H9 (cell line): ENCODE data around the gene CYP2A7. TPM values are rescaled to one million over a fixed set of nuclear protein-coding genes. Genes with fewer than 3 reads are reported as not detected.
"Not testable (repeated sequence)": the region's sequence is repeated elsewhere in the genome, so short reads cannot be mapped to it uniquely, and the experiment has no call there.

Source experiments
- DNase-seq: peaks from one replicate; pipeline ENCODE4 v3.0.0-alpha.2; 2017
- H2AFZ ChIP-seq: one replicate; pipeline ENCODE4 v1.6.1; 2013; ENCODE audit warnings: mild to moderate bottlenecking, low read length, control low read depth, moderate library complexity
- H2AK5ac ChIP-seq: 2 replicates; pipeline ENCODE4 v1.6.1; 2013; ENCODE audit warnings: low read length, control low read depth, mixed read lengths; ENCODE audit not compliant: insufficient read length
- H2BK120ac ChIP-seq: one replicate; pipeline ENCODE4 v1.6.1; 2013; ENCODE audit warnings: low read depth, mild to moderate bottlenecking, low read length, control low read depth, inconsistent platforms; ENCODE audit not compliant: poor library complexity, severe bottlenecking
- H2BK12ac ChIP-seq: 2 replicates; pipeline ENCODE4 v1.6.1; 2013; ENCODE audit warnings: low read length, control low read depth, mixed read lengths, low read depth; ENCODE audit not compliant: insufficient read length
- H2BK15ac ChIP-seq: 2 replicates; pipeline ENCODE4 v1.6.1; 2013; ENCODE audit warnings: low read depth, low read length, control low read depth
- H2BK20ac ChIP-seq: one replicate; pipeline ENCODE4 v1.6.1; 2013; ENCODE audit warnings: low read depth, mild to moderate bottlenecking, low read length, control low read depth, inconsistent platforms; ENCODE audit not compliant: poor library complexity, severe bottlenecking
- H2BK5ac ChIP-seq: 2 replicates; pipeline ENCODE4 v1.6.1; 2013; ENCODE audit warnings: low read length, control low read depth, mixed read lengths; ENCODE audit not compliant: insufficient read length
- H3K14ac ChIP-seq: 2 replicates; pipeline ENCODE4 v1.6.1; 2013; ENCODE audit warnings: low read length, control low read depth; ENCODE audit not compliant: insufficient read depth
- H3K18ac ChIP-seq: 2 replicates; pipeline ENCODE4 v1.6.1; 2013; ENCODE audit warnings: low read depth, mild to moderate bottlenecking, mixed read lengths, low read length, control low read depth; ENCODE audit not compliant: insufficient read length
- H3K23ac ChIP-seq: 2 replicates; pipeline ENCODE4 v1.6.1; 2013; ENCODE audit warnings: low read length, control low read depth, mixed read lengths, low read depth; ENCODE audit not compliant: insufficient read length
- H3K23me2 ChIP-seq: 2 replicates; pipeline ENCODE4 v1.6.1; 2013; ENCODE audit warnings: low read depth, mild to moderate bottlenecking, mixed read lengths, low read length, control low read depth; ENCODE audit not compliant: insufficient read length, poor library complexity, severe bottlenecking
- H3K27ac ChIP-seq: 2 replicates; pipeline ENCODE4 v1.5.1; 2013; ENCODE audit warnings: low read length, control low read depth, mixed read lengths, low read depth; ENCODE audit not compliant: insufficient read length
- H3K27me3 ChIP-seq: 2 replicates; pipeline ENCODE4 v1.6.1; 2013; ENCODE audit warnings: low read length, control low read depth, inconsistent platforms; ENCODE audit not compliant: insufficient read depth
- H3K4ac ChIP-seq: 2 replicates; pipeline ENCODE4 v1.6.1; 2013; ENCODE audit warnings: low read depth, mild to moderate bottlenecking, control low read depth, inconsistent platforms, low read length, moderate library complexity
- H3K4me1 ChIP-seq: 2 replicates; pipeline ENCODE4 v1.6.1; 2013; ENCODE audit warnings: low read length, control low read depth, inconsistent platforms; ENCODE audit not compliant: insufficient read depth
- H3K4me2 ChIP-seq: 2 replicates; pipeline ENCODE4 v1.6.1; 2013; ENCODE audit warnings: low read length, control low read depth, mixed read lengths; ENCODE audit not compliant: insufficient read length, insufficient read depth
- H3K56ac ChIP-seq: 2 replicates; pipeline ENCODE4 v1.6.1; 2013; ENCODE audit warnings: low read depth, mild to moderate bottlenecking, mixed read lengths, low read length, control low read depth; ENCODE audit not compliant: insufficient read length
- H3K79me1 ChIP-seq: 2 replicates; pipeline ENCODE4 v1.6.1; 2013; ENCODE audit warnings: low read depth, mild to moderate bottlenecking, moderate library complexity, low read length, control low read depth, inconsistent platforms; ENCODE audit not compliant: insufficient read depth, poor library complexity, severe bottlenecking
- H3K79me2 ChIP-seq: 2 replicates; pipeline ENCODE4 v1.6.1; 2013; ENCODE audit warnings: low read length, control low read depth, inconsistent platforms; ENCODE audit not compliant: insufficient read depth
- H3K9ac ChIP-seq: 2 replicates; pipeline ENCODE4 v1.6.1; 2013; ENCODE audit warnings: low read length, control low read depth, mixed read lengths; ENCODE audit not compliant: insufficient read length; ENCODE audit errors: extremely low read depth
- H3K9me3 ChIP-seq: one replicate; pipeline ENCODE4 v1.6.1; 2013; ENCODE audit warnings: low read depth, low read length, inconsistent platforms; ENCODE audit not compliant: control insufficient read depth
- H3T11ph ChIP-seq: one replicate; pipeline ENCODE4 v1.6.1; 2013; ENCODE audit warnings: mild to moderate bottlenecking, low read length, control low read depth, inconsistent platforms
- H4K20me1 ChIP-seq: one replicate; pipeline ENCODE4 v1.6.1; 2013; ENCODE audit not compliant: control insufficient read depth, insufficient read length, insufficient read depth
- H4K5ac ChIP-seq: 2 replicates; pipeline ENCODE4 v1.6.1; 2013; ENCODE audit warnings: low read depth, mild to moderate bottlenecking, mixed read lengths, low read length, control low read depth; ENCODE audit not compliant: insufficient read length
- H4K8ac ChIP-seq: replicated peaks from 2 replicates; pipeline ENCODE4 v1.6.1; 2013; ENCODE audit warnings: low read length, control low read depth, mixed read lengths, low read depth; ENCODE audit not compliant: insufficient read length
- H4K91ac ChIP-seq: 2 replicates; pipeline ENCODE4 v1.6.1; 2013; ENCODE audit warnings: low read depth, mild to moderate bottlenecking, moderate library complexity, mixed read lengths, low read length, control low read depth; ENCODE audit not compliant: insufficient read length
- H3K27ac Mint-ChIP-seq, 3 experiments: 2 replicates in 2 of 3; 3 replicates in 1 of 3; pipeline ENCODE4 v1.8.0; 2020 to 2021; ENCODE audit warnings: mixed read lengths in 3 of 3, mild to moderate bottlenecking in 1 of 3, moderate library complexity in 1 of 3
- H3K27me3 Mint-ChIP-seq: 2 replicates; pipeline ENCODE4 v1.8.0; 2021; ENCODE audit warnings: low read depth, mild to moderate bottlenecking, moderate library complexity, mixed read lengths
- H3K36me3 Mint-ChIP-seq, 3 experiments: 2 replicates in 2 of 3; 3 replicates in 1 of 3; pipeline ENCODE4 v1.8.0; 2020 to 2021; ENCODE audit warnings: low read depth in 3 of 3, mixed read lengths in 3 of 3; ENCODE audit not compliant: insufficient read depth in 1 of 3
- H3K4me1 Mint-ChIP-seq, 2 experiments: 2 replicates each; pipeline ENCODE4 v1.8.0; 2020; ENCODE audit warnings: mixed read lengths in 2 of 2
- H3K4me3 Mint-ChIP-seq, 2 experiments: 2 replicates in 1 of 2; 3 replicates in 1 of 2; pipeline ENCODE4 v1.8.0; 2020 to 2021; ENCODE audit warnings: mild to moderate bottlenecking in 2 of 2, mixed read lengths in 2 of 2, moderate library complexity in 1 of 2
- H3K9me3 Mint-ChIP-seq, 2 experiments: 2 replicates in 1 of 2; 3 replicates in 1 of 2; pipeline ENCODE4 v1.8.0; 2020; ENCODE audit warnings: mild to moderate bottlenecking in 2 of 2, mixed read lengths in 2 of 2, moderate library complexity in 1 of 2
- WGBS: extraction: QIAGEN DNeasy Blood & Tissue Kit; methylation state at CpG from one replicate; pipeline ENCODE4 v1.1.7; 2013; ENCODE audit warnings: missing lambda C conversion rate, low lambda C conversion rate, mixed read lengths; ENCODE audit not compliant: insufficient read length; ENCODE audit errors: extremely low coverage; 5-methylcytosine and 5-hydroxymethylcytosine counted together
- total RNA-seq: library from RNA; stranded (reverse); gene quantifications from 2 replicates; pipeline ENCODE4 v1.2.1, GENCODE V29; 2021
- TF ChIP-seq, protein P1 (sequence below): fragments of 200-600 bp; sonication (generic); conservative IDR thresholded peaks from 3 replicates; pipeline ENCODE4 v1.8.0; 2021; ENCODE audit warnings: antibody characterized with exemption, mild to moderate bottlenecking

CYP2A7 gene
- total RNA-seq, 1 experiment from 2014 or later = not detected

DNA sequence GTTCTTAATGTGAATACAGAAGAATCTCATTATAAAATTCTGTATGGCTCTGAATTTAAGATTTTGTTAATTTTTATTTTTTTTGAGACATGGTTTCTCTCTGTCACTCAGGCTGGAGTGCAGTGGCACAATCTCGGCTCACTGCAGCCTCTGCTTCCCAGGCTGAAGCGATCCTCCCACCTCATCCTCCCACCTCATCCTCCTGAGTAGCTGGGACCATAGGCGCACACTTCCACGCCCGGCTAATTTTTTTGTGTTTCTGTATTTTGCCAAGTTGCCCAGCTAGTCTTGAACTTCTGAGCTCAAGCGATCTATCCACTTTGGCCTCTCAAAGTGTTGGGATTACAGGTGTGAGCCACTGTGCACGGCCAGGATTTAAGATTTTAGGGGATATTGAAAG lies 14.3 kb downstream of the CYP2A7 start:
- no peak overlapping the region for H3K4me2 ChIP-seq
- H3K9me3 ChIP-seq = no peaks in the 10 kb centered on the region
- no peak overlapping the region for H3K18ac ChIP-seq
- H2BK15ac ChIP-seq = no peak overlapping the region
- H3K23ac ChIP-seq = no peak overlapping the region
- H4K5ac ChIP-seq = no peak overlapping the region
- H2BK20ac ChIP-seq = no peak overlapping the region
- H2AK5ac ChIP-seq = no peak overlapping the region
- no CpG with 5 or more reads among the region's 7 CpGs for WGBS
- H3K9ac ChIP-seq = no peak overlapping the region
- no peaks in the 10 kb centered on the region for H3K4me1 ChIP-seq
- no peaks in the 10 kb centered on the region for H3K4me1 Mint-ChIP-seq
- no peak overlapping the region for H3K4ac ChIP-seq
- no peak overlapping the region for H2AFZ ChIP-seq
- no peak overlapping the region for H3T11ph ChIP-seq
- no peaks in the 10 kb centered on the region for H4K20me1 ChIP-seq
- no peak overlapping the region for H3K56ac ChIP-seq
- H3K27me3 ChIP-seq = no peaks in the 10 kb centered on the region
- no peaks in the 10 kb centered on the region for H3K23me2 ChIP-seq
- TF ChIP-seq, protein P1, sequence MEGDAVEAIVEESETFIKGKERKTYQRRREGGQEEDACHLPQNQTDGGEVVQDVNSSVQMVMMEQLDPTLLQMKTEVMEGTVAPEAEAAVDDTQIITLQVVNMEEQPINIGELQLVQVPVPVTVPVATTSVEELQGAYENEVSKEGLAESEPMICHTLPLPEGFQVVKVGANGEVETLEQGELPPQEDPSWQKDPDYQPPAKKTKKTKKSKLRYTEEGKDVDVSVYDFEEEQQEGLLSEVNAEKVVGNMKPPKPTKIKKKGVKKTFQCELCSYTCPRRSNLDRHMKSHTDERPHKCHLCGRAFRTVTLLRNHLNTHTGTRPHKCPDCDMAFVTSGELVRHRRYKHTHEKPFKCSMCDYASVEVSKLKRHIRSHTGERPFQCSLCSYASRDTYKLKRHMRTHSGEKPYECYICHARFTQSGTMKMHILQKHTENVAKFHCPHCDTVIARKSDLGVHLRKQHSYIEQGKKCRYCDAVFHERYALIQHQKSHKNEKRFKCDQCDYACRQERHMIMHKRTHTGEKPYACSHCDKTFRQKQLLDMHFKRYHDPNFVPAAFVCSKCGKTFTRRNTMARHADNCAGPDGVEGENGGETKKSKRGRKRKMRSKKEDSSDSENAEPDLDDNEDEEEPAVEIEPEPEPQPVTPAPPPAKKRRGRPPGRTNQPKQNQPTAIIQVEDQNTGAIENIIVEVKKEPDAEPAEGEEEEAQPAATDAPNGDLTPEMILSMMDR = no peak
- no peak overlapping the region for H3K27ac Mint-ChIP-seq
- H3K4me3 Mint-ChIP-seq = no peak overlapping the region
- H3K27me3 Mint-ChIP-seq = peaks cover 41% of the 10 kb centered on the region
- no peaks in the 10 kb centered on the region for H3K79me2 ChIP-seq
- no peak for DNase-seq
- no peaks in the 10 kb centered on the region for H3K79me1 ChIP-seq
- H4K8ac ChIP-seq = no peak overlapping the region
- no peak overlapping the region for H2BK5ac ChIP-seq
- no peak overlapping the region for H2BK120ac ChIP-seq
- no peaks in the 10 kb centered on the region for H3K9me3 Mint-ChIP-seq
- H2BK12ac ChIP-seq = no peak overlapping the region
- H3K14ac ChIP-seq = no peak overlapping the region
- no peaks in the 10 kb centered on the region for H3K36me3 Mint-ChIP-seq
- H4K91ac ChIP-seq = no peak overlapping the region
- H3K27ac ChIP-seq = no peak overlapping the region

- not testable (repeated sequence) for H3K4me1 Mint-ChIP-seq, H3K9me3 ChIP-seq, H3K9me3 Mint-ChIP-seq, H2BK12ac ChIP-seq, H3K9ac ChIP-seq, H3K4me1 ChIP-seq, H3K36me3 Mint-ChIP-seq, H3K79me2 ChIP-seq, H4K5ac ChIP-seq, H3K56ac ChIP-seq, H2AFZ ChIP-seq, H3T11ph ChIP-seq, H3K18ac ChIP-seq, H3K27me3 ChIP-seq, H2BK120ac ChIP-seq, H3K23me2 ChIP-seq, H2BK5ac ChIP-seq, H2AK5ac ChIP-seq, H2BK20ac ChIP-seq, H3K4me3 Mint-ChIP-seq, H3K4me2 ChIP-seq, H2BK15ac ChIP-seq, H3K23ac ChIP-seq, H3K27ac ChIP-seq, DNase-seq, H3K4ac ChIP-seq, H3K79me1 ChIP-seq, H3K27ac Mint-ChIP-seq, H4K20me1 ChIP-seq, H4K8ac ChIP-seq, H4K91ac ChIP-seq, H3K14ac ChIP-seq
- no CpG with 5 or more reads among the region's 9 CpGs for WGBS
- H3K27me3 Mint-ChIP-seq = peaks cover 21% of the 10 kb centered on the region
Measured at GRCh38 chr19:40864739-40865496, 17.1 kb downstream of the CYP2A7 start.
